Gastrocnemius medialis (tissue), 4 donors: ENCODE results near the gene CCDC158. TPM values are rescaled to one million over a fixed set of nuclear protein-coding genes. Genes with fewer than 3 reads are reported as not detected.

Experiments used
- ATAC-seq, 2 donors: fragments of 150-250 bp; one replicate each; pipeline ENCODE4 v1.9.1; 2016
- DNase-seq, 2 donors: peaks; one replicate each; pipeline ENCODE4 v3.0.0-alpha.2; 2019
- H3K27ac ChIP-seq, 4 donors: fragments of 200-600 bp; sonication (generic); 1 replicate in 1 of 4; 2 replicates in 3 of 4; pipeline ENCODE4 v1.5.1; 2016 to 2018; ENCODE audit warnings: mild to moderate bottlenecking in 2 of 4, moderate library complexity in 1 of 4
- H3K27me3 ChIP-seq, 3 donors: fragments of 200-600 bp; sonication (generic) in 2 of 3; 1 replicate in 1 of 3; 2 replicates in 2 of 3; pipeline versions ENCODE4 v1.5.1 to v1.6.0; 2016 to 2019; ENCODE audit warnings: mild to moderate bottlenecking in 1 of 3, moderate library complexity in 1 of 3
- H3K36me3 ChIP-seq, 2 donors: fragments of 200-600 bp; sonication (generic) in 1 of 2; one replicate each; pipeline ENCODE4 v1.5.1; 2017 to 2018
- H3K4me1 ChIP-seq, 2 donors: fragments of 200-600 bp; sonication (generic) in 1 of 2; one replicate each; pipeline ENCODE4 v1.5.1; 2016 to 2017; ENCODE audit warnings: mild to moderate bottlenecking in 2 of 2
- H3K4me3 ChIP-seq, 4 donors: fragments of 200-600 bp; sonication (generic) in 3 of 4; 1 replicate in 1 of 4; 2 replicates in 3 of 4; pipeline ENCODE4 v1.5.1; 2016 to 2019; ENCODE audit warnings: mild to moderate bottlenecking in 2 of 4
- H3K9me3 ChIP-seq, 3 donors: fragments of 200-600 bp; sonication (generic) in 2 of 3; 1 replicate in 1 of 3; 2 replicates in 2 of 3; pipeline ENCODE4 v1.5.1; 2016 to 2019
- CTCF ChIP-seq, 5 experiments: fragments of 450-650 bp in 3 of 5; fragments of 200-600 bp in 2 of 5; sonication (generic) in 2 of 5; IDR thresholded peaks in 4 of 5; conservative IDR thresholded peaks in 1 of 5; 1 replicate in 4 of 5; 2 replicates in 1 of 5; pipeline ENCODE4 v1.5.1; 2016 to 2019; ENCODE audit warnings: antibody characterized with exemption in 5 of 5, mild to moderate bottlenecking in 3 of 5, moderate library complexity in 3 of 5
- POLR2A ChIP-seq, 2 donors: fragments of 450-650 bp; IDR thresholded peaks; one replicate each; pipeline ENCODE4 v1.6.1; 2017; ENCODE audit warnings: antibody characterized with exemption in 2 of 2, mild to moderate bottlenecking in 2 of 2, moderate library complexity in 2 of 2
- in situ Hi-C, 4 donors: fragments of 200-750 bp; cut with MboI; loops; one replicate each; pipeline versions ENCODE4 v1.15.0 to v1.8.0; 2017; ENCODE audit warnings: low sequenced_read_pairs in 4 of 4
- intact Hi-C: fragments of 100-400 bp; cut with DNase I; formaldehyde crosslinking; loops from one replicate; pipeline ENCODE4 v1.15.1; 2023; ENCODE audit warnings: low total_unique reads
- total RNA-seq, 4 donors: library from RNA; depleted of rRNA; stranded (reverse); fragments of >200 nt; gene quantifications; one replicate each; pipeline versions ENCODE4 v1.1.0 to v1.2.3, GENCODE V29; 2016

Gene CCDC158
- total RNA-seq, 4 donors from 2014 or later = not detected

- Histone ChIP-seq H3K27ac (peak overlapping the region; percentile 69 to 96 (median 94)), H3K27me3 (no peaks in the 10 kb centered on the region), H3K9me3 (no peaks in the 10 kb centered on the region), H3K36me3 (peaks cover 0 to 17% of the 10 kb centered on the region in 2 donors), H3K4me1 (peaks cover 50 to 55% of the 10 kb centered on the region in 2 donors), H3K4me3 (no peak overlapping the region)
- in situ Hi-C loops (loop anchor here in 3 of 4 donors (25.0 kb wide), 1 partner anchor 125 kb away; no protein-coding TSS in a partner anchor), intact Hi-C loops (no loop called here)
- peak; percentile 52 to 87 for DNase-seq
- peak; percentile 76 to 85 for ATAC-seq
- TF ChIP-seq POLR2A (IDR thresholded peaks at IDR 0.05) (peak in 1 of 2 donors; percentile 19), CTCF (IDR thresholded peaks at IDR 0.05 in 4 of 5, conservative IDR thresholded peaks at IDR 0.05 in 1 of 5) (no peak)
Observed at GRCh38 chr4:76311896-76312331, 109.0 kb downstream of the CCDC158 start.

- H3K4me1 ChIP-seq = peaks cover 50 to 57% of the 10 kb centered on the region in 2 donors
- H3K36me3 ChIP-seq = peaks cover 0 to 17% of the 10 kb centered on the region in 2 donors
- ATAC-seq = no peak
- intact Hi-C loops = no loop called here
- no peak for DNase-seq
- H3K4me3 ChIP-seq = no peak overlapping the region
- TF ChIP-seq CTCF (IDR thresholded peaks at IDR 0.05 in 4 of 5, conservative IDR thresholded peaks at IDR 0.05 in 1 of 5) = no peak
- TF ChIP-seq POLR2A (IDR thresholded peaks at IDR 0.05) = no peak
- no peaks in the 10 kb centered on the region for H3K9me3 ChIP-seq
- in situ Hi-C loops = loop anchor here in 3 of 4 donors (25.0 kb wide), 1 partner anchor 123 kb away; no protein-coding TSS in a partner anchor
- H3K27me3 ChIP-seq = no peaks in the 10 kb centered on the region
- H3K27ac ChIP-seq = peak overlapping the region; percentile 69 to 96 (median 94)
Observed at GRCh38 chr4:76310683-76311082, 110.3 kb downstream of the CCDC158 start.

- Histone ChIP-seq H3K9me3 (no peaks in the 10 kb centered on the region), H3K4me1 (peaks cover 56 to 64% of the 10 kb centered on the region in 2 donors), H3K27ac (peak overlapping the region; percentile 93 to 98 (median 96)), H3K4me3 (no peak overlapping the region), H3K27me3 (no peaks in the 10 kb centered on the region), H3K36me3 (peaks cover 0 to 17% of the 10 kb centered on the region in 2 donors)
- DNase-seq = no peak
- intact Hi-C loops (loop anchor here (5.0 to 10.0 kb wide), 3 partner anchors 113 to 565 kb away; no protein-coding TSS in a partner anchor), in situ Hi-C loops (loop anchor here in 3 of 4 donors (25.0 kb wide), 1 partner anchor 123 kb away; no protein-coding TSS in a partner anchor)
- TF ChIP-seq CTCF (IDR thresholded peaks at IDR 0.05 in 4 of 5, conservative IDR thresholded peaks at IDR 0.05 in 1 of 5) (no peak), POLR2A (IDR thresholded peaks at IDR 0.05) (no peak)
- ATAC-seq = no peak
Observed at GRCh38 chr4:76309939-76310550, 110.9 kb downstream of the CCDC158 start.

- TF ChIP-seq CTCF (IDR thresholded peaks at IDR 0.05 in 4 of 5, conservative IDR thresholded peaks at IDR 0.05 in 1 of 5) (no peak), POLR2A (IDR thresholded peaks at IDR 0.05) (peak; percentile 31 to 40)
- in situ Hi-C loops (loop anchor here in 3 of 4 donors (25.0 kb wide), 1 partner anchor 121 kb away; no protein-coding TSS in a partner anchor), intact Hi-C loops (loop anchor here (5.0 to 10.0 kb wide), 3 partner anchors 111 to 564 kb away; no protein-coding TSS in a partner anchor)
- peak overlapping the region; percentile 22 to 86 (median 82) for H3K4me3 ChIP-seq
- H3K9me3 ChIP-seq = no peaks in the 10 kb centered on the region
- peak overlapping the region; percentile 93 to 98 (median 96) for H3K27ac ChIP-seq
- peaks cover 68% of the 10 kb centered on the region in 2 donors for H3K4me1 ChIP-seq
- DNase-seq (peak; percentile 38 to 81), ATAC-seq (peak in 1 of 2 donors; percentile 9)
- peaks cover 0 to 17% of the 10 kb centered on the region in 2 donors for H3K36me3 ChIP-seq
- no peaks in the 10 kb centered on the region for H3K27me3 ChIP-seq
Observed at GRCh38 chr4:76308548-76308947, 112.4 kb downstream of the CCDC158 start.
